OCI-LY1 (cell line): ENCODE data around the gene UBAC1.

ENCODE experiments used
- H2AFZ ChIP-seq: fragments of 200-600 bp; sonication (generic), shearing (Covaris generic); 2 replicates; pipeline ENCODE4 v1.6.0; 2014; ENCODE audit warnings: antibody characterized with exemption, mild to moderate bottlenecking, low read length
- H3F3A ChIP-seq: fragments of 200-600 bp; sonication (generic), shearing (Covaris generic); 2 replicates; pipeline ENCODE4 v1.6.0; 2014; ENCODE audit warnings: mild to moderate bottlenecking, antibody characterized with exemption, low read length, moderate library complexity; ENCODE audit not compliant: insufficient read depth
- H3K27ac ChIP-seq: fragments of 200-600 bp; sonication (generic); 2 replicates; pipeline ENCODE4 v1.5.1; 2014; ENCODE audit warnings: low read length, mixed run types, mild to moderate bottlenecking, low read depth; ENCODE audit not compliant: poor library complexity, severe bottlenecking
- H3K27me3 ChIP-seq: fragments of 200-600 bp; sonication (generic); 2 replicates; pipeline ENCODE4 v1.6.0; 2014; ENCODE audit warnings: antibody characterized with exemption, mild to moderate bottlenecking, low read length, moderate library complexity; ENCODE audit not compliant: insufficient read depth
- H3K36me3 ChIP-seq: fragments of 200-600 bp; sonication (generic); 2 replicates; pipeline ENCODE4 v1.6.1; 2014; ENCODE audit warnings: mild to moderate bottlenecking, antibody characterized with exemption, low read length, moderate library complexity, mixed read lengths; ENCODE audit not compliant: insufficient read depth
- H3K4me1 ChIP-seq: fragments of 200-600 bp; sonication (generic); 2 replicates; pipeline ENCODE4 v1.5.1; 2014; ENCODE audit warnings: mild to moderate bottlenecking, low read length, moderate library complexity; ENCODE audit not compliant: insufficient read depth, severe bottlenecking
- H3K4me2 ChIP-seq: fragments of 200-600 bp; sonication (generic), shearing (Covaris generic); 2 replicates; pipeline ENCODE4 v1.6.1; 2014; ENCODE audit warnings: low read length
- H3K4me3 ChIP-seq: fragments of 200-600 bp; sonication (generic); 2 replicates; pipeline ENCODE4 v1.5.1; 2014; ENCODE audit warnings: low read length, low read depth, mild to moderate bottlenecking, mixed read lengths; ENCODE audit not compliant: poor library complexity, severe bottlenecking
- H3K79me2 ChIP-seq: fragments of 200-600 bp; shearing (Covaris generic); 2 replicates; pipeline ENCODE4 v1.6.1; 2016; ENCODE audit warnings: mixed run types, low read length, mixed read lengths; ENCODE audit not compliant: insufficient read depth
- H3K9ac ChIP-seq: fragments of 200-600 bp; sonication (generic), shearing (Covaris generic); 2 replicates; pipeline ENCODE4 v1.6.1; 2014; ENCODE audit warnings: mild to moderate bottlenecking, low read length, mixed read lengths
- H3K9me2 ChIP-seq: fragments of 200-600 bp; sonication (generic), shearing (Covaris generic); 2 replicates; pipeline ENCODE4 v1.6.1; 2014; ENCODE audit warnings: low read depth, mild to moderate bottlenecking, low read length, mixed read lengths
- H3K9me3 ChIP-seq: fragments of 200-600 bp; shearing (Covaris generic); 2 replicates; pipeline ENCODE4 v1.6.1; 2014; ENCODE audit warnings: low read length, mixed read lengths
- H4K20me1 ChIP-seq: fragments of 200-600 bp; sonication (generic), shearing (Covaris generic); 2 replicates; pipeline ENCODE4 v1.6.0; 2016; ENCODE audit warnings: mild to moderate bottlenecking, low read length; ENCODE audit not compliant: insufficient read depth
- EZH2 ChIP-seq: fragments of 200-600 bp; sonication (generic), shearing (Covaris generic); IDR thresholded peaks from 2 replicates; pipeline ENCODE4 v1.8.0; 2017; ENCODE audit warnings: borderline replicate concordance, mixed run types, mild to moderate bottlenecking, antibody characterized with exemption, low read length, moderate library complexity, mixed read lengths
- TF ChIP-seq, protein P1 (sequence below): fragments of 200-600 bp; sonication (generic), shearing (Covaris generic); IDR thresholded peaks from 2 replicates; pipeline ENCODE4 v1.5.1; 2017; ENCODE audit warnings: mild to moderate bottlenecking, antibody characterized with exemption, low read length, moderate library complexity, mixed read lengths

The UBAC1 gene

DNA sequence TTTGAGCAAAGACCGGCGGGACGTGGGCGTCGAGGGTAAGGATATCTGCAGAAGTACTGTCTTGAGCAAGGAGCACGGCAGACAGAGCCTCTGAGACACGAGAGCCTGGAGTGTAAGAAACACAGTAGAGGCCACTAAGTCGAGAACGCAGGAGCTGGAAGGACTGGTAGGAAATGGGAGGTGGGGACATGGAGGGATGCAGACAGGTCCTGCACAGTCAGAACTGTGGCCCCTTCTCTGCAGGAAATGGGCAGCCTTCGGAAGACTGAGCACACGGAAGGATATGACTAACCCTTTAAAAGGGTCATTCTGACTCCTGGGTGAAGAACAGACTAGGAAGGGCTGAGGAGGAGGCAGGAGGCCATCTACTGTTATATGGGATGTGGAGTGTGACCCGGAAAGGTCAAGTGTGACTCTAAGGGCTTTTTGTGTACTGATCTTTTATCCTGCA, 52.4 kb downstream of the UBAC1 start:
- TF ChIP-seq, protein P1, sequence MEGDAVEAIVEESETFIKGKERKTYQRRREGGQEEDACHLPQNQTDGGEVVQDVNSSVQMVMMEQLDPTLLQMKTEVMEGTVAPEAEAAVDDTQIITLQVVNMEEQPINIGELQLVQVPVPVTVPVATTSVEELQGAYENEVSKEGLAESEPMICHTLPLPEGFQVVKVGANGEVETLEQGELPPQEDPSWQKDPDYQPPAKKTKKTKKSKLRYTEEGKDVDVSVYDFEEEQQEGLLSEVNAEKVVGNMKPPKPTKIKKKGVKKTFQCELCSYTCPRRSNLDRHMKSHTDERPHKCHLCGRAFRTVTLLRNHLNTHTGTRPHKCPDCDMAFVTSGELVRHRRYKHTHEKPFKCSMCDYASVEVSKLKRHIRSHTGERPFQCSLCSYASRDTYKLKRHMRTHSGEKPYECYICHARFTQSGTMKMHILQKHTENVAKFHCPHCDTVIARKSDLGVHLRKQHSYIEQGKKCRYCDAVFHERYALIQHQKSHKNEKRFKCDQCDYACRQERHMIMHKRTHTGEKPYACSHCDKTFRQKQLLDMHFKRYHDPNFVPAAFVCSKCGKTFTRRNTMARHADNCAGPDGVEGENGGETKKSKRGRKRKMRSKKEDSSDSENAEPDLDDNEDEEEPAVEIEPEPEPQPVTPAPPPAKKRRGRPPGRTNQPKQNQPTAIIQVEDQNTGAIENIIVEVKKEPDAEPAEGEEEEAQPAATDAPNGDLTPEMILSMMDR = no peak
- TF ChIP-seq EZH2 = no peak
- Histone ChIP-seq H3K36me3 (peaks cover 65% of the 10 kb centered on the region), H4K20me1 (no peaks in the 10 kb centered on the region), H3K27me3 (no peaks in the 10 kb centered on the region), H3K27ac (no peak overlapping the region), H2AFZ (no peak overlapping the region), H3K9me2 (no peaks in the 10 kb centered on the region), H3K4me2 (peak overlapping the region; percentile 73), H3K4me3 (peak overlapping the region; percentile 90), H3K9ac (no peak overlapping the region; the same call in 1 of the 2 replicates), H3F3A (no peaks in the 10 kb centered on the region; the same call in 1 of the 2 replicates), H3K4me1 (peaks cover 33% of the 10 kb centered on the region), H3K9me3 (peaks cover 7% of the 10 kb centered on the region; the same call in 1 of the 2 replicates), H3K79me2 (0 out of 2 replicates have a peak, but pooled peaks cover 2% of the 10 kb centered on the region)

DNA sequence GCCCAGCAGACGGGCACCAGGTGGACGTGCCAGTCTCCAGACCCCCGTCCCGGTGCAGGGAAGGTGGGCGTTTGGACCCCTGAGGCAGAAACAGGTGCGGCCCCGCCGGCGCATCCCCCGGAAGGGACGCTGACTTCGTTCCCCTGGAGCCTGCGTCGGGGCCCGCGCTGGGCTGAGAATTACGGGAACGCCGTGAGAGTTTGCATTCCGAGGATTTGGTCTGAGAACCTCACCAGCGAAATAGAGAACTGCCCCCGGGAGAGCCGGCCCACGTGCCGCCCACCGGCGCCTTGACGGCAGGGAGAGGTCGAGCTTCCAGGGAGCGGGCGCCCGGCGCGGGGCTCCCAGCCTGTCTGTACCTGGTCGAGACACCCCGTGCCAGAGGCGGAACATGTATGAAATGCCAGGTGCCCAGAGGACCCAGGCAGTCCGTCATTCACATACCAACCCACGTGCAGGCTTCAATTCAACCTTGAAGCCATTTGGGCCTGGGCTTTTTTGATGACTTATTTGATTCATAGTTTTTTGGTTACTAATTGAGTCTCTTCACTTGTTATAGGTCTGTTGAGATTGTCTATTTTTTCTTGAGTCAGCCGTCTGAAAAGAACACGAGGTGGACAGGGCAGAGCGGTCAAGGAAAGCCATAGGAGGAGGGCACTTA, 53.0 kb downstream of the UBAC1 start:
- TF ChIP-seq, protein P1 = no peak
- TF ChIP-seq EZH2 = no peak
- H2AFZ ChIP-seq = no peak overlapping the region
- H3K9me3 ChIP-seq = peaks cover 4% of the 10 kb centered on the region; the same call in 1 of the 2 replicates
- peak overlapping the region; percentile 73 for H3K4me2 ChIP-seq
- H4K20me1 ChIP-seq = no peaks in the 10 kb centered on the region
- 0 out of 2 replicates have a peak, but pooled peaks cover 2% of the 10 kb centered on the region for H3K79me2 ChIP-seq
- no peaks in the 10 kb centered on the region for H3K9me2 ChIP-seq
- H3K27ac ChIP-seq = no peak overlapping the region
- H3F3A ChIP-seq = no peaks in the 10 kb centered on the region; the same call in 1 of the 2 replicates
- no peaks in the 10 kb centered on the region for H3K27me3 ChIP-seq
- peak overlapping the region; percentile 92 for H3K9ac ChIP-seq
- H3K4me3 ChIP-seq = peak overlapping the region; percentile 90
- H3K36me3 ChIP-seq = peaks cover 60% of the 10 kb centered on the region
- H3K4me1 ChIP-seq = peaks cover 33% of the 10 kb centered on the region

DNA sequence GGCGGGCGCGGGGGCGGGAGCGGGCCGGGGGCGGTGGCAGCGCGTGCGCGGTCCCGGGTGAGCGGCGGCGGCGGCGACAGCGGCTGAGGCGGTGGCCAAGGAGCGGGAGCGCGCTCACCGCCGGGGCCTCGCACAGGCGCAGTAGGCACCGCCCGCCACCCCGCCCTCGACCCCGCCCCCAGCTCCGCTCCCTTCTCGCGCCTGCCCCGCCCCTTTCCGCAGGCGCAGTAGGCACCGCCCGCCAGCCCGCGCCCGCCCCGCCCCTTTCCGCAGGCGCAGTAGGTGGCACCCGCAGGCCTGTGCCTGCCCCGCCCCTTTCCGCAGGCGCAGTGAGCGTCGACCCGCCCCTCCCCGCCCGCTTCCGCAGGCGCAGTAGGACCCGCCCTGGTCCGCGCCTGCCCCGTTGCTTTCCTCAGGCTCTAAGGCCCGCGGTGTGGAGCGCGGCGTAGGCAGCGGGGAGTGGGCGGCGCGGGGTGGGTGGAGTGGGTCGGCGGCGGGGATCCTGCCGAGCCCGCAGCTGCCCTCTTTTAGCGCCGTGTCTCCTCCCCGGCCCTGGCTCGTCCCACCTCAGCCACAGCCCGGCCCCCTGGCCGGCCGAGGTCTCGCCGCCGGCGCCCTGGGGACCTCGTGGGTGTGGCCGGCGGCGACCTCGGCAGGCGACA, 53.6 kb downstream of the UBAC1 start, which contains the start of gene CAMSAP1:
Gene CAMSAP1, minus strand, starts transcription at position 116 of the 662 bp plus-strand sequence. CDS start 387 bp downstream, outside the sequence.
- Histone ChIP-seq H3K9me3 (peaks cover 4% of the 10 kb centered on the region; the same call in 1 of the 2 replicates), H3K4me1 (peaks cover 33% of the 10 kb centered on the region), H3K36me3 (peaks cover 55% of the 10 kb centered on the region), H3K9ac (peak within 1 kb of the TSS; percentile 92), H3F3A (no peaks in the 10 kb centered on the region; the same call in 1 of the 2 replicates), H3K4me3 (peak within 1 kb of the TSS; percentile 90), H4K20me1 (no peaks in the 10 kb centered on the region), H3K4me2 (peak within 1 kb of the TSS; percentile 97), H3K79me2 (0 out of 2 replicates have a peak, but pooled peaks cover 2% of the 10 kb centered on the region), H3K9me2 (no peaks in the 10 kb centered on the region), H2AFZ (no peak within 1 kb of the TSS), H3K27ac (no peak within 1 kb of the TSS), H3K27me3 (no peaks in the 10 kb centered on the region)
- TF ChIP-seq EZH2 = no peak
